Activated CD8-positive, alpha-beta memory T cell treated with anti-CD3 and anti-CD28 coated beads, Interleukin-2, amount 50 U/mL, for 1 hour (primary cell): ENCODE measurements around the gene NAV2.

Experiments
- DNase-seq: peaks from one replicate; pipeline ENCODE4 v3.0.0-alpha.2; 2020; ENCODE audit errors: extremely low read depth

Gene NAV2

GRCh38 chr11:19712281-19713195 is at the start of gene NAV2:
Gene NAV2, plus strand, starts transcription at chr11:19712837. Its CDS starts 859 bp downstream, at chr11:19713696.
- peak; percentile 26 for DNase-seq

DNA sequence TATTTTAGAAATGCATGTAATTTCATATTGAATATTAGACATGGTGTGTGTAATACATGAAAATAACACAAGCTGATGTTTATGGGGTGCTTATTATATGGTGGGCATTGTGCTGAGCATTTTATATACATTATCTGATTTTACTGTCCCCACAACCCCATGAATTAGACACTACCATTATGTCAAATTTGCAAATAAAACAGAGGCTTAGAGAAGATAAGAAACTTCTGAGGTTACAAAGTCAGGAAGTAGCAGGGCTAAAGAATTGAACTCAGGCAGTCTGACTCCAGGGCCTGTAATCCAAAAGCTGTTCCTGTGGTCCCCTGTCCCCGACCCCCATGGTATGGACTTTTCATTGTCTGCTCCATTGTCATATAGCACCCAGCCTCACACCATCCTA is 49.4 kb upstream of the NAV2 start:
- DNase-seq = no peak

DNA sequence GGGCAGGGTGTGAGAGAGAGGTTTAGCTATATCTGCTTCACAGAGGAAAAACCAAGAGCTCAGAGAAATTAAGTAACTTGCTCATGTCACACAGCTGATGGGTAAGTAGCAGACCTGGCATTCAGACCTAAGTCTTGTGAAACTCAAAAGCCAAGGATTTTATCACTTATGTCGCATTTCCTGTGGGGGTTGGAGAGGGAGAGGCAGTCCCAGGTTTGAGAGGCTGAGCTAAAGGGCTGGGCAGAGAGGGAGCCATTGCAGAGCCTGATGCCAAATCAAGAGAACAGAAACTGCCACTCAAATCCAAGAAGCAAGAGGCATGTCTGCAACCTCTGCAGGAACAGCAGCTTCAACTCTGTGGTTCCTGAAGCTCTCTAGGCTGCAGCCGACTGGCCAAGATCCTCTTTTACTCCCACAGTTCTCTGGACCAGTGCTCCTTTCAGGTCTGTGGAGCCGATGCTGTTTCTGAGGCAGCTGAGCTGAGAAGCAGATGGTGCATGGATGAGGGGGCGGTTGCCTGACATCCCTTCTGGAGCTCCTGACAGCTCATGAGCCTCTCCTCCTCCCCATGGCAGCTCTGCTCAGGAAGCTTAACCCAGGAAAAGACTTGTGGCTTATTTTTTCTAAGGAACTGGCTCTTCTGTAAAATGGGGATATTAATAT is 47.6 kb upstream of the NAV2 start:
- DNase-seq = no peak

GRCh38 chr11:19666951-19667350 is 45.7 kb upstream of the NAV2 start:
- no peak for DNase-seq

- no peak for DNase-seq
These were observed 43.1 kb upstream of the NAV2 start for GRCh38 chr11:19669511-19669910.

- DNase-seq = no peak
These were observed 42.4 kb upstream of the NAV2 start for GRCh38 chr11:19670030-19670791.

GRCh38 chr11:19672586-19673206 is 39.9 kb upstream of the NAV2 start:
- no peak for DNase-seq

- DNase-seq = no peak
These were observed 38.5 kb upstream of the NAV2 start for GRCh38 chr11:19673924-19674729.

- DNase-seq = no peak
These were observed 37.8 kb upstream of the NAV2 start for GRCh38 chr11:19674836-19675235.

GRCh38 chr11:19675397-19675796 is 37.2 kb upstream of the NAV2 start:
- DNase-seq = no peak

- no peak for DNase-seq
These were observed 35.9 kb upstream of the NAV2 start for GRCh38 chr11:19676475-19677380.

GRCh38 chr11:19677381-19678080 is 35.1 kb upstream of the NAV2 start:
- DNase-seq = no peak

GRCh38 chr11:19679952-19680828 is 32.4 kb upstream of the NAV2 start:
- DNase-seq = no peak

- no peak for DNase-seq
These were observed 31.7 kb upstream of the NAV2 start for GRCh38 chr11:19680829-19681368.

DNA sequence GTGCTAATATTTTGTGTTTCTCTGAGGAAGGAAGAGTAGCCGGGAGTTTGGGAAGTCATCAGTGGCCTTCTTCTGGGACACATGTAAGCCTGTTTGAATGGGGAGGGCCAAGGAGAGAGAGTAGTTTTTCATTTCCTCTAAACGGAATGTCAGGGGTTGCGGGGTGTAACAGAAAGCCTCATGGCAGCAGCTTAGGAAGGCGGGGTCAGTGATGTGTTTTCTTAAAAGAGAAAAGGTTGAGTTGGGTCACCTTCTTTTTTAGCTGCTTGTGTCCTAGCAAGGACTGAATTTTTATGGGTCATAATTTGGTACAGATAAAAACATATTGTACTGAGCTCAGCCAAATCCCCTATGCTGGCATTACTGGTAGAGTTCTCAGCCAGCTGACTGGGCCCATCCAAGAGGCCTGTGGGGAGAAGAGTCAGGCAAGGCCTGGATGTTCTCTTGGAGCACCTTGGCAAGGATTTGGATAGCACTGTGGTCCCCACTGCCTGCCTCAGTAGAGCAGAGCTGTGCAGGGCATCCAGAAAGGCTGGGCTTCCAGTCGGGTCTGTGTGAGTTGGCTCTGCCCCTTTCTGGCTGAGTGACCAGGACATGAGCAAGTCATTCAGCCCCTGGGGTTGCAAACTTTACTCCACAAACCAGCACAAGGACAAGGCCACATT is 29.4 kb upstream of the NAV2 start:
- no peak for DNase-seq

- DNase-seq = no peak
These were observed 28.7 kb upstream of the NAV2 start for GRCh38 chr11:19683862-19684491.

DNA sequence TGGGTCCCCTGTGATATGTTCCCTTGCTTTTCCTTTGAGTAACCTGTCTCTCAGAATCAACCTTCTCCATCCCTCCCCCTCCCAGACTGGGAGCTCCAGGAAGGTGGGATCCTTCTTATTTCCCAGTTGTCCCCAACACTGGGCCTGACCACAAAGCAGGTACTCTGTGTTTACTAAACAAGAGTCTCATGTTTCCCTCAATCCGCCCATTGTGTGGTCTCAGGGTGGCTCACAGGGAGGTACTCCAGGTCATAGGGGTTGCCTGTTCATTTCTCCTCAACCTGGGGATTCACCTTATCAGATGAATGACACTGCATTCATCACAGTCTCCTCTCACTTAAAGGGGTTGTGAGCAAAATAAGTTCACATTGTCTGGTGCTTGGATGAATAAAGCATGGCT is 26.4 kb upstream of the NAV2 start:
- no peak for DNase-seq
